H1 (cell line): ENCODE measurements around the gene POLH. TPM values are rescaled to one million over a fixed set of nuclear protein-coding genes. Genes with fewer than 3 reads are reported as not detected.

ENCODE experiments used
- ASH2L ChIP-seq: fragments of 200-600, 300-600 bp; sonication (generic); IDR thresholded peaks from one replicate; pipeline ENCODE4 v1.7.1; 2017; ENCODE audit warnings: low read length
- BCL11A ChIP-seq, 2 experiments: IDR thresholded peaks; one replicate each; pipeline ENCODE4 v1.6.1; 2011; ENCODE audit warnings: low read depth in 2 of 2, low read length in 2 of 2, mild to moderate bottlenecking in 2 of 2
- BRCA1 ChIP-seq: IDR thresholded peaks from 2 replicates; pipeline ENCODE4 v1.6.1; 2012; ENCODE audit warnings: low read depth, low read length, improper control_type of control experiment
- CREB1 ChIP-seq: IDR thresholded peaks from 2 replicates; pipeline ENCODE4 v1.6.1; 2012; ENCODE audit warnings: inconsistent platforms
- CTBP2 ChIP-seq: IDR thresholded peaks from 2 replicates; pipeline ENCODE4 v1.7.0; 2011; ENCODE audit warnings: borderline replicate concordance, mild to moderate bottlenecking, moderate library complexity, mixed read lengths, low read length; ENCODE audit not compliant: insufficient read depth, insufficient read length
- FOSL1 ChIP-seq: IDR thresholded peaks from 2 replicates; pipeline ENCODE4 v1.6.1; 2011; ENCODE audit warnings: mild to moderate bottlenecking, low read depth, low read length, moderate library complexity; ENCODE audit not compliant: insufficient read depth
- GTF2F1 ChIP-seq: IDR thresholded peaks from 2 replicates; pipeline ENCODE4 v1.6.1; 2012; ENCODE audit warnings: low read depth, low read length, improper control_type of control experiment, borderline replicate concordance
- NRF1 ChIP-seq: IDR thresholded peaks from 2 replicates; pipeline ENCODE4 v1.6.1; 2011; ENCODE audit warnings: mild to moderate bottlenecking, low read depth, low read length, improper control_type of control experiment
- PHF8 ChIP-seq: fragments of 200-600 bp; sonication (generic); conservative IDR thresholded peaks from 2 replicates; pipeline ENCODE4 v1.7.1; 2012; ENCODE audit warnings: low read depth, mild to moderate bottlenecking, inconsistent platforms, low read length, moderate library complexity
- POLR2A ChIP-seq, 2 experiments: IDR thresholded peaks; 1 replicate in 1 of 2; 2 replicates in 1 of 2; pipeline ENCODE4 v1.6.1; 2011; ENCODE audit warnings: low read depth in 2 of 2, low read length in 2 of 2, mild to moderate bottlenecking in 2 of 2; ENCODE audit errors: control extremely low read depth in 1 of 2
- RAD21 ChIP-seq, 2 experiments: IDR thresholded peaks in 1 of 2; conservative IDR thresholded peaks in 1 of 2; 2 replicates each; pipeline ENCODE4 v1.6.1; 2011; ENCODE audit warnings: low read depth in 2 of 2, low read length in 2 of 2, improper control_type of control experiment in 1 of 2, inconsistent platforms in 1 of 2, mild to moderate bottlenecking in 1 of 2, moderate library complexity in 1 of 2
- TAF7 ChIP-seq: optimal IDR thresholded peaks from 2 replicates; pipeline ENCODE3; 2011; ENCODE audit warnings: low read depth, mild to moderate bottlenecking, inconsistent platforms, low read length, moderate library complexity, borderline replicate concordance
- polyA plus RNA-seq, 7 experiments: library from polyadenylated mRNA; depleted of rRNA in 3 of 7; stranded (reverse) in 5 of 7; unstranded in 2 of 7; fragments of >200 nt in 5 of 7; fragments of 200-250 nt in 2 of 7; gene quantifications; 1 replicate in 5 of 7; 2 replicates in 1 of 7; 4 replicates in 1 of 7; pipeline versions ENCODE4 v1.2.1 to v1.2.3, GENCODE V29; 2011 to 2013; ENCODE audit warnings: missing spikeins in 2 of 7, mixed read lengths in 2 of 7
- total RNA-seq: library from RNA; stranded (reverse); fragmentation: NEBNext Ultra II Directional; extraction: Animal tissue kit (Norgen Biotek cat#: 25700); gene quantifications from 2 replicates; pipeline ENCODE4 v1.2.1, GENCODE V29; 2021
- TF ChIP-seq, protein P1 (sequence below): fragments of 300-600 bp; sonication (generic); IDR thresholded peaks from 2 replicates; pipeline ENCODE4 v1.7.1; 2012; ENCODE audit warnings: low read length, moderate library complexity, mild to moderate bottlenecking, inconsistent platforms; ENCODE audit not compliant: insufficient replicate concordance

Gene POLH
- total and polyA plus RNA-seq, 2 of the 8 experiments (the other 6 are each of a cell fraction or from before 2014, with no cell fraction given), result 5.8 to 12.4 TPM

DNA sequence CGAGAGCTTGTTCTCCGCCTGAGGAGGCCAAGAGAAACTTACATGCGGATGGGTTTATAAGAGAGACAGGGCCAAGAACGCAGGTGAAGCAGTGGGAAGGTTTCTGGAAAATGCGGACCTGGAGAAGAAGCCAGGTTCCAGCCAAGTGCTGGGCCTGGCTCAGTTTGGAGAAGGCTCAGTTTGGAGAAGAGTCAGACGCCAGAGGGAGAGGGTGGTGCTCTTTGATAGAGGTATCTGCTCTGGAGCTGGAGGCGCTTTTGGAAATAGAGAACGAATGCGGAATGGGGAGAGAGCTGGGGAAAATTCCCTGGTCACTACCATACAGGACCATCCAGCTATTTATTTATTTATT, 69.6 kb downstream of the POLH start (continued):
- TF ChIP-seq, protein P1, sequence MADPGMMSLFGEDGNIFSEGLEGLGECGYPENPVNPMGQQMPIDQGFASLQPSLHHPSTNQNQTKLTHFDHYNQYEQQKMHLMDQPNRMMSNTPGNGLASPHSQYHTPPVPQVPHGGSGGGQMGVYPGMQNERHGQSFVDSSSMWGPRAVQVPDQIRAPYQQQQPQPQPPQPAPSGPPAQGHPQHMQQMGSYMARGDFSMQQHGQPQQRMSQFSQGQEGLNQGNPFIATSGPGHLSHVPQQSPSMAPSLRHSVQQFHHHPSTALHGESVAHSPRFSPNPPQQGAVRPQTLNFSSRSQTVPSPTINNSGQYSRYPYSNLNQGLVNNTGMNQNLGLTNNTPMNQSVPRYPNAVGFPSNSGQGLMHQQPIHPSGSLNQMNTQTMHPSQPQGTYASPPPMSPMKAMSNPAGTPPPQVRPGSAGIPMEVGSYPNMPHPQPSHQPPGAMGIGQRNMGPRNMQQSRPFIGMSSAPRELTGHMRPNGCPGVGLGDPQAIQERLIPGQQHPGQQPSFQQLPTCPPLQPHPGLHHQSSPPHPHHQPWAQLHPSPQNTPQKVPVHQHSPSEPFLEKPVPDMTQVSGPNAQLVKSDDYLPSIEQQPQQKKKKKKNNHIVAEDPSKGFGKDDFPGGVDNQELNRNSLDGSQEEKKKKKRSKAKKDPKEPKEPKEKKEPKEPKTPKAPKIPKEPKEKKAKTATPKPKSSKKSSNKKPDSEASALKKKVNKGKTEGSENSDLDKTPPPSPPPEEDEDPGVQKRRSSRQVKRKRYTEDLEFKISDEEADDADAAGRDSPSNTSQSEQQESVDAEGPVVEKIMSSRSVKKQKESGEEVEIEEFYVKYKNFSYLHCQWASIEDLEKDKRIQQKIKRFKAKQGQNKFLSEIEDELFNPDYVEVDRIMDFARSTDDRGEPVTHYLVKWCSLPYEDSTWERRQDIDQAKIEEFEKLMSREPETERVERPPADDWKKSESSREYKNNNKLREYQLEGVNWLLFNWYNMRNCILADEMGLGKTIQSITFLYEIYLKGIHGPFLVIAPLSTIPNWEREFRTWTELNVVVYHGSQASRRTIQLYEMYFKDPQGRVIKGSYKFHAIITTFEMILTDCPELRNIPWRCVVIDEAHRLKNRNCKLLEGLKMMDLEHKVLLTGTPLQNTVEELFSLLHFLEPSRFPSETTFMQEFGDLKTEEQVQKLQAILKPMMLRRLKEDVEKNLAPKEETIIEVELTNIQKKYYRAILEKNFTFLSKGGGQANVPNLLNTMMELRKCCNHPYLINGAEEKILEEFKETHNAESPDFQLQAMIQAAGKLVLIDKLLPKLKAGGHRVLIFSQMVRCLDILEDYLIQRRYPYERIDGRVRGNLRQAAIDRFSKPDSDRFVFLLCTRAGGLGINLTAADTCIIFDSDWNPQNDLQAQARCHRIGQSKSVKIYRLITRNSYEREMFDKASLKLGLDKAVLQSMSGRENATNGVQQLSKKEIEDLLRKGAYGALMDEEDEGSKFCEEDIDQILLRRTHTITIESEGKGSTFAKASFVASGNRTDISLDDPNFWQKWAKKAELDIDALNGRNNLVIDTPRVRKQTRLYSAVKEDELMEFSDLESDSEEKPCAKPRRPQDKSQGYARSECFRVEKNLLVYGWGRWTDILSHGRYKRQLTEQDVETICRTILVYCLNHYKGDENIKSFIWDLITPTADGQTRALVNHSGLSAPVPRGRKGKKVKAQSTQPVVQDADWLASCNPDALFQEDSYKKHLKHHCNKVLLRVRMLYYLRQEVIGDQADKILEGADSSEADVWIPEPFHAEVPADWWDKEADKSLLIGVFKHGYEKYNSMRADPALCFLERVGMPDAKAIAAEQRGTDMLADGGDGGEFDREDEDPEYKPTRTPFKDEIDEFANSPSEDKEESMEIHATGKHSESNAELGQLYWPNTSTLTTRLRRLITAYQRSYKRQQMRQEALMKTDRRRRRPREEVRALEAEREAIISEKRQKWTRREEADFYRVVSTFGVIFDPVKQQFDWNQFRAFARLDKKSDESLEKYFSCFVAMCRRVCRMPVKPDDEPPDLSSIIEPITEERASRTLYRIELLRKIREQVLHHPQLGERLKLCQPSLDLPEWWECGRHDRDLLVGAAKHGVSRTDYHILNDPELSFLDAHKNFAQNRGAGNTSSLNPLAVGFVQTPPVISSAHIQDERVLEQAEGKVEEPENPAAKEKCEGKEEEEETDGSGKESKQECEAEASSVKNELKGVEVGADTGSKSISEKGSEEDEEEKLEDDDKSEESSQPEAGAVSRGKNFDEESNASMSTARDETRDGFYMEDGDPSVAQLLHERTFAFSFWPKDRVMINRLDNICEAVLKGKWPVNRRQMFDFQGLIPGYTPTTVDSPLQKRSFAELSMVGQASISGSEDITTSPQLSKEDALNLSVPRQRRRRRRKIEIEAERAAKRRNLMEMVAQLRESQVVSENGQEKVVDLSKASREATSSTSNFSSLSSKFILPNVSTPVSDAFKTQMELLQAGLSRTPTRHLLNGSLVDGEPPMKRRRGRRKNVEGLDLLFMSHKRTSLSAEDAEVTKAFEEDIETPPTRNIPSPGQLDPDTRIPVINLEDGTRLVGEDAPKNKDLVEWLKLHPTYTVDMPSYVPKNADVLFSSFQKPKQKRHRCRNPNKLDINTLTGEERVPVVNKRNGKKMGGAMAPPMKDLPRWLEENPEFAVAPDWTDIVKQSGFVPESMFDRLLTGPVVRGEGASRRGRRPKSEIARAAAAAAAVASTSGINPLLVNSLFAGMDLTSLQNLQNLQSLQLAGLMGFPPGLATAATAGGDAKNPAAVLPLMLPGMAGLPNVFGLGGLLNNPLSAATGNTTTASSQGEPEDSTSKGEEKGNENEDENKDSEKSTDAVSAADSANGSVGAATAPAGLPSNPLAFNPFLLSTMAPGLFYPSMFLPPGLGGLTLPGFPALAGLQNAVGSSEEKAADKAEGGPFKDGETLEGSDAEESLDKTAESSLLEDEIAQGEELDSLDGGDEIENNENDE, result no peak
- TF ChIP-seq BRCA1 (no peak), GTF2F1 (no peak), CREB1 (no peak), FOSL1 (no peak), RAD21 (IDR thresholded peaks at IDR 0.05 in 1 of 2, conservative IDR thresholded peaks at IDR 0.05 in 1 of 2; ENCODE audit: low read depth in 2 of 2, low read length in 2 of 2) (no peak), PHF8 (no peak), BCL11A (IDR thresholded peaks at IDR 0.05; ENCODE audit: low read depth in 2 of 2, low read length in 2 of 2) (no peak), ASH2L (no peak), POLR2A (IDR thresholded peaks at IDR 0.05; ENCODE audit: control extremely low read depth in 1 of 2, low read depth in 2 of 2, low read length in 2 of 2) (no peak), NRF1 (no peak), TAF7 (no peak), CTBP2 (no peak)
